Trophoblast cell (in vitro differentiated cells and primary cell): Measurements from ENCODE around the gene EXOC4.

Experiments
- DNase-seq, 2 donors: peaks; one replicate each; pipeline ENCODE4 v3.0.0-alpha.2; 2016
- H2AFZ ChIP-seq: 2 replicates; pipeline ENCODE4 v1.6.1; 2013; ENCODE audit warnings: low read length, moderate library complexity, mild to moderate bottlenecking; ENCODE audit not compliant: insufficient read depth, poor library complexity
- H2AK5ac ChIP-seq: 2 replicates; pipeline ENCODE4 v1.6.1; 2013; ENCODE audit warnings: mild to moderate bottlenecking, low read length
- H2BK120ac ChIP-seq: 2 replicates; pipeline ENCODE4 v1.6.1; 2013; ENCODE audit warnings: low read length, mild to moderate bottlenecking, moderate library complexity; ENCODE audit not compliant: insufficient read depth, poor library complexity
- H2BK12ac ChIP-seq: 2 replicates; pipeline ENCODE4 v1.6.1; 2013; ENCODE audit warnings: mild to moderate bottlenecking, low read length, moderate library complexity
- H2BK5ac ChIP-seq: 2 replicates; pipeline ENCODE4 v1.6.1; 2013; ENCODE audit warnings: low read length, low read depth, moderate library complexity, mild to moderate bottlenecking; ENCODE audit not compliant: poor library complexity
- H3K14ac ChIP-seq: 2 replicates; pipeline ENCODE4 v1.6.1; 2013; ENCODE audit warnings: mild to moderate bottlenecking, low read length
- H3K18ac ChIP-seq: 2 replicates; pipeline ENCODE4 v1.6.1; 2013; ENCODE audit warnings: mild to moderate bottlenecking, low read length
- H3K23ac ChIP-seq: 2 replicates; pipeline ENCODE4 v1.6.1; 2013; ENCODE audit warnings: low read length
- H3K27ac ChIP-seq: 2 replicates; pipeline ENCODE4 v1.5.1; 2013; ENCODE audit warnings: low read depth, mild to moderate bottlenecking, inconsistent platforms, low read length, moderate library complexity
- H3K27me3 ChIP-seq: 2 replicates; pipeline ENCODE4 v1.6.1; 2013; ENCODE audit warnings: inconsistent platforms, mild to moderate bottlenecking, low read length, moderate library complexity; ENCODE audit not compliant: insufficient read depth
- H3K36me3 ChIP-seq, 2 experiments: 1 replicate in 1 of 2; 2 replicates in 1 of 2; pipeline ENCODE4 v1.6.1; 2013; ENCODE audit warnings: low read length in 2 of 2, mild to moderate bottlenecking in 2 of 2, moderate library complexity in 1 of 2; ENCODE audit not compliant: insufficient read depth in 2 of 2, control insufficient read depth in 1 of 2
- H3K4ac ChIP-seq: 2 replicates; pipeline ENCODE4 v1.6.1; 2013; ENCODE audit warnings: low read depth, mild to moderate bottlenecking, low read length, moderate library complexity
- H3K4me1 ChIP-seq, 2 experiments: 1 replicate in 1 of 2; 2 replicates in 1 of 2; pipeline ENCODE4 v1.6.1; 2013; ENCODE audit warnings: low read length in 2 of 2, mild to moderate bottlenecking in 2 of 2, moderate library complexity in 1 of 2; ENCODE audit not compliant: insufficient read depth in 2 of 2, control insufficient read depth in 1 of 2
- H3K4me2 ChIP-seq: 2 replicates; pipeline ENCODE4 v1.6.1; 2013; ENCODE audit warnings: inconsistent platforms, mild to moderate bottlenecking, low read length, moderate library complexity
- H3K4me3 ChIP-seq: 2 replicates; pipeline ENCODE4 v1.5.1; 2013; ENCODE audit warnings: mild to moderate bottlenecking, low read depth, low read length, inconsistent platforms
- H3K79me1 ChIP-seq: one replicate; pipeline ENCODE4 v1.6.1; 2013; ENCODE audit warnings: low read length
- H3K79me2 ChIP-seq: 2 replicates; pipeline ENCODE4 v1.6.1; 2013; ENCODE audit warnings: low read length, mild to moderate bottlenecking; ENCODE audit not compliant: control insufficient read depth, insufficient read depth, poor library complexity
- H3K9ac ChIP-seq: 2 replicates; pipeline ENCODE4 v1.6.1; 2013; ENCODE audit warnings: mild to moderate bottlenecking, low read length
- H3K9me3 ChIP-seq: 2 replicates; pipeline ENCODE4 v1.6.1; 2013; ENCODE audit warnings: low read depth, mild to moderate bottlenecking, control low read depth, inconsistent platforms, low read length; ENCODE audit not compliant: insufficient read depth
- H4K12ac ChIP-seq: 2 replicates; pipeline ENCODE4 v1.6.1; 2013; ENCODE audit warnings: low read depth, mild to moderate bottlenecking, low read length, moderate library complexity
- H4K8ac ChIP-seq: 2 replicates; pipeline ENCODE4 v1.6.1; 2013; ENCODE audit warnings: low read depth, mild to moderate bottlenecking, low read length, moderate library complexity
- H4K91ac ChIP-seq: one replicate; pipeline ENCODE4 v1.6.1; 2013; ENCODE audit warnings: low read depth, mild to moderate bottlenecking, low read length, moderate library complexity
- WGBS: extraction: QIAGEN DNeasy Blood & Tissue Kit; methylation state at CpG from one replicate; pipeline ENCODE4 v1.1.7; 2013; ENCODE audit warnings: missing lambda C conversion rate; ENCODE audit not compliant: insufficient read length, insufficient coverage; ENCODE audit errors: extremely low coverage; 5-methylcytosine and 5-hydroxymethylcytosine counted together

The EXOC4 gene

DNA sequence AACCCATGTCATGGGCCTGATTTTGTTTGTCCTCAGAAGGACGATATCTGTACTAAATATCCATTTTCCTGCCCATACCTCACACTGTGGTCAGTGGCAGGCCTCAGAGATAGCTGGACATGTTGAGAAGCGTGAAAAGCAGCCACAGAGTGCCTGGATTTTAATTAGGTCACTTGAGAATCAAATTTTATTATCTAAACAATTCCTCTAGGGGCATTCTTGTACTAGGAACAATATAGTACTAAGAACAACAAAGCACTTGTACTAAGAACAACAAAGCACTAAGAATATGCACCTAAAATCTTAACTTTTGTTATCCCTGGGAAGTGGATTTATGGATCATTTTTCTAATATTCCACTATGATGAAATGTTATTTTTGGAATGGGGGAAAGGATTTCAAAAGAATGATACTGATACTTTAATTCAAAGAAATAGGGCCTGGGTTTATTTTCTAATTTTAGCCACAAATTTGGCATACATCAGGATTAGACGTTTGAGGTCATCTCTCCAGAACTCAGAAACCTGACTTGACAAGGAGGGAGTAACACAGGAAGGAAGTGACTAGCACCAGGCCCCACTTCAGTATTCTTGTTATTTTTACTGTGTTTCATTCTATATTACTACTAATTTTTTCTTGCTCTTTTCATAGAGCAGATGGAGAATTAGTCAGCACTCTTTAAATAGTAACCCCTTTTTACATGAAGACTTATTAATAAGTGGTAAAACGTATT lies 112.2 kb downstream of the EXOC4 start:
- H3K79me1 ChIP-seq, result no peaks in the 10 kb centered on the region
- no peak overlapping the region for H2BK120ac ChIP-seq
- H3K27me3 ChIP-seq, result no peaks in the 10 kb centered on the region
- no peaks in the 10 kb centered on the region for H3K4me1 ChIP-seq
- H3K23ac ChIP-seq, result no peak overlapping the region
- DNase-seq, result no peak
- no peak overlapping the region for H2BK12ac ChIP-seq
- no peak overlapping the region for H3K4ac ChIP-seq
- no peaks in the 10 kb centered on the region for H3K36me3 ChIP-seq
- no peak overlapping the region for H3K4me2 ChIP-seq
- no peak overlapping the region for H3K9ac ChIP-seq
- no peak overlapping the region for H3K18ac ChIP-seq
- no peak overlapping the region for H2AK5ac ChIP-seq
- no peak overlapping the region for H4K12ac ChIP-seq
- no peaks in the 10 kb centered on the region for H3K79me2 ChIP-seq
- H2AFZ ChIP-seq, result no peak overlapping the region
- H3K9me3 ChIP-seq, result no peaks in the 10 kb centered on the region
- no CpG with 5 or more reads among the region's 4 CpGs for WGBS
- H3K14ac ChIP-seq, result no peak overlapping the region
- H4K91ac ChIP-seq, result no peak overlapping the region
- H4K8ac ChIP-seq, result no peak overlapping the region
- no peak overlapping the region for H3K4me3 ChIP-seq
- H2BK5ac ChIP-seq, result no peak overlapping the region
- H3K27ac ChIP-seq, result no peak overlapping the region

DNA sequence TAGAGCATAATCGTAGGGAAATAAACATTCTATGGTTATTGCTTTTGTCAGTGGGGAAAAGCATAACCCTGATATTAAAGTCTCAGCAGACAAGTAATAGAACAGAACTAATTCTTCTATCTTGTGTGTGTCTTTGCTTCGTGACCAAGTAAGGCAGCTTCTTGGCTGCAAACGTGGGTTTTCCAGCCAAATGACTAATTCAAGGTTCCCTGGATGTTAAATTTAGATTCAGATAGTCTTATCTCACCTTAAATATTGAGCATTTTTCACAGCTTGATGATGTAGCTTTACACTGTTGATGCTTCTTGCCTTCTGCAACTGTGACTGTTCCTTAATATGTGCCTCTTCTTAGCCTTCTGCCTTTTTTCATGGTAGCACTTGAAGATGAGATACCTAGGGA lies 113.0 kb downstream of the EXOC4 start:
- Histone ChIP-seq H3K79me2 (no peaks in the 10 kb centered on the region), H3K27me3 (no peaks in the 10 kb centered on the region), H3K9me3 (no peaks in the 10 kb centered on the region), H3K9ac (no peak overlapping the region), H2AK5ac (no peak overlapping the region), H3K4me3 (no peak overlapping the region), H3K14ac (no peak overlapping the region), H4K12ac (no peak overlapping the region), H3K4ac (no peak overlapping the region), H3K18ac (no peak overlapping the region), H3K4me1 (no peaks in the 10 kb centered on the region), H3K27ac (no peak overlapping the region), H4K8ac (no peak overlapping the region), H2BK12ac (no peak overlapping the region), H2BK5ac (no peak overlapping the region), H3K36me3 (no peaks in the 10 kb centered on the region), H4K91ac (no peak overlapping the region), H2AFZ (no peak overlapping the region), H3K79me1 (no peaks in the 10 kb centered on the region), H3K4me2 (no peak overlapping the region), H2BK120ac (no peak overlapping the region), H3K23ac (no peak overlapping the region)
- WGBS, result no CpG with 5 or more reads among the region's 3 CpGs
- DNase-seq, result no peak

GRCh38 chr7:133367561-133367960 lies 114.7 kb downstream of the EXOC4 start:
- Histone ChIP-seq H2BK5ac (no peak overlapping the region), H3K27ac (no peak overlapping the region), H3K27me3 (no peaks in the 10 kb centered on the region), H3K79me2 (no peaks in the 10 kb centered on the region), H2AK5ac (no peak overlapping the region), H2BK120ac (no peak overlapping the region), H3K4me1 (peaks cover 2% of the 10 kb centered on the region in 2 experiments), H3K23ac (no peak overlapping the region), H4K8ac (no peak overlapping the region), H3K9ac (no peak overlapping the region), H3K4me3 (no peak overlapping the region), H2BK12ac (no peak overlapping the region), H3K4me2 (no peak overlapping the region), H2AFZ (no peak overlapping the region), H3K14ac (no peak overlapping the region), H3K36me3 (no peaks in the 10 kb centered on the region), H3K4ac (no peak overlapping the region), H3K79me1 (no peaks in the 10 kb centered on the region), H3K18ac (no peak overlapping the region), H4K91ac (no peak overlapping the region), H4K12ac (no peak overlapping the region), H3K9me3 (no peaks in the 10 kb centered on the region)
- WGBS, result no CpG with 5 or more reads among the region's 3 CpGs
- no peak for DNase-seq

DNA sequence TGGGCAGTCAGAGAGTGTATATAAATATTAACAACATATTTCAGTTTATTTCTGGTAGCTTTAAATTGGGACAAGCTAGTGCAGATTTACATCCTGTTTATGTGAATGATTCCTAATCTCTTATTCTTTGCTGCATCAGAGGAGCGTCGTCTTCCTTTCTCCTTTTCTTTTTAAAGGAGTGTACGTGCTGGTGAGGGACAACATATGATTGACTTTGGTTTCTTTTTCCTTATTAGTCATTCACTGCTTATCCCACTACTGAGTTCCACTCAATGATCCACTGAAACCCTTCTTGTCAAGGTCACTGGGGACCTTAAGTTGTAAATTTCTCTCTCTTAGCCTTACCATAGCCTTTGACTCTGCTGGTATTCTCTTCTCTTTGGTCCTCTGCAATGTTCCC lies 116.3 kb downstream of the EXOC4 start:
- Histone ChIP-seq H3K9ac (no peak overlapping the region), H2BK12ac (no peak overlapping the region), H4K91ac (no peak overlapping the region), H3K27ac (no peak overlapping the region), H3K9me3 (no peaks in the 10 kb centered on the region), H3K14ac (no peak overlapping the region), H3K4me1 (peaks cover 2% of the 10 kb centered on the region in 2 experiments), H3K18ac (no peak overlapping the region), H3K79me1 (no peaks in the 10 kb centered on the region), H3K4me2 (no peak overlapping the region), H2BK5ac (no peak overlapping the region), H4K8ac (no peak overlapping the region), H2BK120ac (no peak overlapping the region), H4K12ac (no peak overlapping the region), H3K27me3 (no peaks in the 10 kb centered on the region), H3K36me3 (no peaks in the 10 kb centered on the region), H2AFZ (no peak overlapping the region), H3K4me3 (no peak overlapping the region), H3K23ac (no peak overlapping the region), H3K79me2 (no peaks in the 10 kb centered on the region), H2AK5ac (no peak overlapping the region), H3K4ac (no peak overlapping the region)
- WGBS, result no CpG with 5 or more reads among the region's 3 CpGs
- DNase-seq, result no peak
